ENCODE data around the gene CPEB1.
"Not testable (repeated sequence)": the region's sequence is repeated elsewhere in the genome, so short reads cannot be mapped to it uniquely, and the experiment has no call there.

Gene CPEB1

GRCh38 chr15:82502700-82503339 lies 144.3 kb downstream of the CPEB1 start:
- not testable (repeated sequence) for DNase-seq

GRCh38 chr15:82500772-82501171 lies 146.4 kb downstream of the CPEB1 start:
- DNase-seq: not testable (repeated sequence)

- DNase-seq: not testable (repeated sequence)
Observed at GRCh38 chr15:82497978-82498377, 149.2 kb downstream of the CPEB1 start.
